ENCODE data around the gene GRK3. TPM values are rescaled to one million over a fixed set of nuclear protein-coding genes. Genes with fewer than 3 reads are reported as not detected.

GRK3 gene
- total RNA-seq, 1 experiment from 2014 or later: 0.37 TPM

DNA sequence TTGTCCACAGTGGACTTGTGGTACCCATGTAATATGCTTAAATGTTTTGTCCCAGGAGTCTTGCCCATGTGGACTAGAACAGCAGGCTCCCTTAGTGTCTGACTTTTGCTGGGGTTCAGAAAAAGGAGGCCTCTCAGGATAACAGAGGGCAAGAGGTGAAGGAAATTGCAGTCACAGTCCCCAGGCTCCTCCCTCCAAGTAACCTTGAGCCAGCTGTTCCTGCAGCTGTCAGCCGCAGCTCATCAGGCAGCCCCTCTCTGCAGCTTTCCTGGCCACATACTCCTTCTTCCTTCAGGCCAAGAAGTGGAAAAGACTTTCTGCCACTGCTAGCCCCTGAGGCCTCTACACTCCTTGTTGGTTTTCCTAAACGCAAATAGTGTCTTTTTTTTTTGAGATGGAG is 171.2 kb downstream of the GRK3 start:
- H3K27ac ChIP-seq: no peak overlapping the region
- H3K79me2 ChIP-seq (ENCODE audit: low read depth): no peaks in the 10 kb centered on the region
- H3K27me3 ChIP-seq (ENCODE audit: insufficient read depth, low read depth): peaks cover 20% of the 10 kb centered on the region
- no peaks in the 10 kb centered on the region for H3K36me3 ChIP-seq (ENCODE audit: low read depth)
- H3K4me3 ChIP-seq: no peak overlapping the region
- H3K4me2 ChIP-seq: no peak overlapping the region
- BruUV-seq (replicated peaks): no TSS peak
- POLR2A ChIA-PET (ENCODE audit: unreplicated experiment): no interaction called here
- CTCF ChIA-PET: no interaction called here
- no peaks in the 10 kb centered on the region for H3K9me2 ChIP-seq (ENCODE audit: insufficient read depth)
- H2AFZ ChIP-seq: no peak overlapping the region
- no peak for DNase-seq
- intact Hi-C loops (cut with micrococcal nuclease; ENCODE audit: unreplicated experiment): no loop called here
- TF ChIP-seq CTCF (conservative IDR thresholded peaks at IDR 0.05) (no peak), EZH2 (IDR thresholded peaks at IDR 0.05; ENCODE audit: low read depth) (no peak)
- H3F3A ChIP-seq (ENCODE audit: insufficient read depth, low read depth): no peaks in the 10 kb centered on the region
- no peaks in the 10 kb centered on the region for H3K4me1 ChIP-seq (replicated peaks; ENCODE audit: insufficient read depth)
- H3K9me3 ChIP-seq (ENCODE audit: insufficient read depth, low read depth): no peaks in the 10 kb centered on the region
- H4K20me1 ChIP-seq (ENCODE audit: insufficient read depth): no peaks in the 10 kb centered on the region

DNA sequence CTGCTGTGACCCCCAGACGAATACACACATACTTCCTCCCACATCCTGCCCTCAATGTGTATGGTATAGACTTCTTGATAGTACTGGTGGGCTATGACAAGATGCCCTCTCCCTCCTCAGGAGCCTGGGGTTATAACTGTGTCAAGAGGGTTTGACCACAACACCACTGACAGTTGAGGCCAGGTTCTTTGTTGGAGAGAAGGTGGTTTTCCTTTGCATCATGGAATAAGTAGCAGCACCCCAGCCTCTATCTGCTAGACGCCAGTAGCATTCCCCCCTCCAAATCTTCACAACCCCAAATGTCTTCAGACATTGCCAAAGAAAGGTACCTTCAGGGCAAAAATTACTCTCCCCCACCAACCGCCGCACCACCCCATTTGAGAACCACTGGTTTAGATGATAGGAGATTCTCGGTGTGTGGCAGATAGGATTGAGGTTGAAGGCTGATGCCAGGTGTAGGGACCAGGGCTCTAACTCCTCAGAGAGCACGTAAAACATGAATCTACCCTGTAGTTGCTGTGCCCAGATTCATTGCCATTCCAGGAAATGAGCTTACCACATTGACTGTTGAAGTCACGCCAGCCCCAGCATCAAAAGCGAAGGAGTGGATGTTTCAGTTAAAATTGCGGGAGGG is 172.0 kb downstream of the GRK3 start:
- Histone ChIP-seq H2AFZ (no peak overlapping the region), H3K9me2 (ENCODE audit: insufficient read depth) (no peaks in the 10 kb centered on the region), H3K4me1 (replicated peaks; ENCODE audit: insufficient read depth) (no peaks in the 10 kb centered on the region), H3K9me3 (ENCODE audit: insufficient read depth, low read depth) (no peaks in the 10 kb centered on the region), H3K36me3 (ENCODE audit: low read depth) (no peaks in the 10 kb centered on the region), H3F3A (ENCODE audit: insufficient read depth, low read depth) (no peaks in the 10 kb centered on the region), H3K79me2 (ENCODE audit: low read depth) (no peaks in the 10 kb centered on the region), H3K4me3 (no peak overlapping the region), H3K27me3 (ENCODE audit: insufficient read depth, low read depth) (peaks cover 15% of the 10 kb centered on the region; the same call in 1 of the 2 replicates), H3K4me2 (no peak overlapping the region), H3K27ac (no peak overlapping the region), H4K20me1 (ENCODE audit: insufficient read depth) (no peaks in the 10 kb centered on the region)
- no TSS peak for BruUV-seq (replicated peaks)
- ChIA-PET POLR2A (ENCODE audit: unreplicated experiment) (no interaction called here), CTCF (no interaction called here)
- intact Hi-C loops (cut with micrococcal nuclease; ENCODE audit: unreplicated experiment): no loop called here
- TF ChIP-seq EZH2 (IDR thresholded peaks at IDR 0.05; ENCODE audit: low read depth) (no peak), CTCF (conservative IDR thresholded peaks at IDR 0.05) (no peak)
- DNase-seq: no peak

- Histone ChIP-seq H3K9me3 (ENCODE audit: insufficient read depth, low read depth) (no peaks in the 10 kb centered on the region), H3K9me2 (ENCODE audit: insufficient read depth) (no peaks in the 10 kb centered on the region), H3K27ac (no peak overlapping the region), H3K4me3 (no peak overlapping the region), H3K4me2 (no peak overlapping the region), H3K36me3 (ENCODE audit: low read depth) (no peaks in the 10 kb centered on the region), H4K20me1 (ENCODE audit: insufficient read depth) (no peaks in the 10 kb centered on the region), H3K4me1 (replicated peaks; ENCODE audit: insufficient read depth) (no peaks in the 10 kb centered on the region), H3K79me2 (ENCODE audit: low read depth) (no peaks in the 10 kb centered on the region), H3K27me3 (ENCODE audit: insufficient read depth, low read depth) (peaks cover 6% of the 10 kb centered on the region; the same call in 1 of the 2 replicates), H3F3A (ENCODE audit: insufficient read depth, low read depth) (no peaks in the 10 kb centered on the region), H2AFZ (no peak overlapping the region)
- intact Hi-C loops (cut with micrococcal nuclease; ENCODE audit: unreplicated experiment): no loop called here
- TF ChIP-seq EZH2 (IDR thresholded peaks at IDR 0.05; ENCODE audit: low read depth) (no peak), CTCF (conservative IDR thresholded peaks at IDR 0.05) (no peak)
- no TSS peak for BruUV-seq (replicated peaks)
- ChIA-PET POLR2A (ENCODE audit: unreplicated experiment) (no interaction called here), CTCF (no interaction called here)
- DNase-seq: no peak
Measured at GRCh38 chr22:25739659-25740344, 175.3 kb downstream of the GRK3 start.
